GM12874 (cell line): Measurements from ENCODE around the gene PHACTR4.

Experiments used
- CTCF ChIP-seq: IDR thresholded peaks from 2 replicates; pipeline ENCODE4 v1.5.1; 2011; ENCODE audit warnings: low read depth, mild to moderate bottlenecking, control low read depth, low read length, moderate library complexity; ENCODE audit not compliant: insufficient read depth

Gene PHACTR4

GRCh38 chr1:28369371-28370238 lies at the start of gene PHACTR4:
Gene PHACTR4 (plus strand): TSS chr1:28369740. CDS start chr1:28407448, 37,708 bp downstream.
- no peak for TF ChIP-seq CTCF

- TF ChIP-seq CTCF = no peak
Observed at GRCh38 chr1:28322194-28322593, 47.3 kb upstream of the PHACTR4 start.

- no peak for TF ChIP-seq CTCF
Observed at GRCh38 chr1:28323720-28324119, 45.8 kb upstream of the PHACTR4 start.

GRCh38 chr1:28326515-28326914 lies 43.0 kb upstream of the PHACTR4 start:
- no peak for TF ChIP-seq CTCF

GRCh38 chr1:28326984-28327383 lies 42.6 kb upstream of the PHACTR4 start:
- no peak for TF ChIP-seq CTCF

GRCh38 chr1:28328228-28328648 lies 41.3 kb upstream of the PHACTR4 start:
- no peak for TF ChIP-seq CTCF

- no peak for TF ChIP-seq CTCF
Observed at GRCh38 chr1:28329395-28330153, 40.0 kb upstream of the PHACTR4 start.
